ENCODE results near the gene TARBP2. TPM values are rescaled to one million over a fixed set of nuclear protein-coding genes. Genes with fewer than 3 reads are reported as not detected.

The TARBP2 gene
- total and polyA plus RNA-seq, 10 donors: 25.9 to 57.1 (median 36.1) TPM

DNA sequence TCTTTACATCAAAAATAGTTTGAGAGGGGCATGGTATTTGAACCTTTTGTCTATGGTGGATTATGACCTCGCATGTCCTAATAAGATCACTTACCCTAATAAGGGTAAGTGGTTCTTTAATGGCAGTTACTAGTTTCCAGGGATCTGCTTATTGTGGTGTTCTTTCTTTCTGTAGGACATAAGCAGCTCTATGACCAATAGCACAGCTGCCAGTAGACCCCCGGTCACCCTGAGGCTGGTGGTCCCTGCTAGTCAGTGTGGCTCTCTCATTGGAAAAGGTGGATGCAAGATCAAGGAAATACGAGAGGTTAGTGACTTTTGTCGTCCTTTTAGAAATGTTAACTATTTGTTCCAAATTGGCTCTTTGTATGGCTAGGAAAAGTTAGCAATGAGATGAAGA is 42.0 kb upstream of the TARBP2 start:
- no peaks in the 10 kb centered on the region for H3K27me3 ChIP-seq (replicated peaks in 1 of 7)
- H3K4me1 ChIP-seq: peaks cover 16 to 87% (median 43%) of the 10 kb centered on the region in 6 donors
- H3K36me3 ChIP-seq: peaks cover 15 to 100% (median 99%) of the 10 kb centered on the region in 6 donors
- no peak overlapping the region for H3K4me3 ChIP-seq
- 80 to 85% (median 82%) methylated on average over 4 of the region's 4 CpGs for WGBS, 5 donors
- intact Hi-C loops (cut with DNase I; ENCODE audit: low total_unique reads): loop anchor here (10.0 kb wide), 1 partner anchor 46 kb away; the partner anchor contains the start of genes NPFF and TARBP2
- H3K27ac ChIP-seq: no peak overlapping the region
- DNase-seq: no peak
- TF ChIP-seq POLR2A (IDR thresholded peaks at IDR 0.05): no peak
- no peak for TF ChIP-seq POLR2AphosphoS5 (IDR thresholded peaks at IDR 0.05)
- no peaks in the 10 kb centered on the region for H3K9me3 ChIP-seq

GRCh38 chr12:53461059-53461458 is 40.0 kb upstream of the TARBP2 start:
- Histone ChIP-seq H3K27ac (no peak overlapping the region), H3K27me3 (replicated peaks in 1 of 7) (no peaks in the 10 kb centered on the region), H3K9me3 (no peaks in the 10 kb centered on the region), H3K36me3 (peaks cover 10 to 100% (median 100%) of the 10 kb centered on the region in 6 donors), H3K4me3 (no peak overlapping the region), H3K4me1 (peaks cover 3 to 87% (median 37%) of the 10 kb centered on the region in 6 donors)
- intact Hi-C loops (cut with DNase I; ENCODE audit: low total_unique reads): no loop called here
- TF ChIP-seq POLR2A (IDR thresholded peaks at IDR 0.05) (no peak), POLR2AphosphoS5 (IDR thresholded peaks at IDR 0.05) (no peak)
- TF ChIP-seq, protein P1, sequence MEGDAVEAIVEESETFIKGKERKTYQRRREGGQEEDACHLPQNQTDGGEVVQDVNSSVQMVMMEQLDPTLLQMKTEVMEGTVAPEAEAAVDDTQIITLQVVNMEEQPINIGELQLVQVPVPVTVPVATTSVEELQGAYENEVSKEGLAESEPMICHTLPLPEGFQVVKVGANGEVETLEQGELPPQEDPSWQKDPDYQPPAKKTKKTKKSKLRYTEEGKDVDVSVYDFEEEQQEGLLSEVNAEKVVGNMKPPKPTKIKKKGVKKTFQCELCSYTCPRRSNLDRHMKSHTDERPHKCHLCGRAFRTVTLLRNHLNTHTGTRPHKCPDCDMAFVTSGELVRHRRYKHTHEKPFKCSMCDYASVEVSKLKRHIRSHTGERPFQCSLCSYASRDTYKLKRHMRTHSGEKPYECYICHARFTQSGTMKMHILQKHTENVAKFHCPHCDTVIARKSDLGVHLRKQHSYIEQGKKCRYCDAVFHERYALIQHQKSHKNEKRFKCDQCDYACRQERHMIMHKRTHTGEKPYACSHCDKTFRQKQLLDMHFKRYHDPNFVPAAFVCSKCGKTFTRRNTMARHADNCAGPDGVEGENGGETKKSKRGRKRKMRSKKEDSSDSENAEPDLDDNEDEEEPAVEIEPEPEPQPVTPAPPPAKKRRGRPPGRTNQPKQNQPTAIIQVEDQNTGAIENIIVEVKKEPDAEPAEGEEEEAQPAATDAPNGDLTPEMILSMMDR (IDR thresholded peaks at IDR 0.05 in 8 of 11, conservative IDR thresholded peaks at IDR 0.05 in 3 of 11): no peak
- no peak for DNase-seq
- WGBS, 5 donors: 80 to 90% (median 85%) methylated on average over 3 of the region's 3 CpGs

DNA sequence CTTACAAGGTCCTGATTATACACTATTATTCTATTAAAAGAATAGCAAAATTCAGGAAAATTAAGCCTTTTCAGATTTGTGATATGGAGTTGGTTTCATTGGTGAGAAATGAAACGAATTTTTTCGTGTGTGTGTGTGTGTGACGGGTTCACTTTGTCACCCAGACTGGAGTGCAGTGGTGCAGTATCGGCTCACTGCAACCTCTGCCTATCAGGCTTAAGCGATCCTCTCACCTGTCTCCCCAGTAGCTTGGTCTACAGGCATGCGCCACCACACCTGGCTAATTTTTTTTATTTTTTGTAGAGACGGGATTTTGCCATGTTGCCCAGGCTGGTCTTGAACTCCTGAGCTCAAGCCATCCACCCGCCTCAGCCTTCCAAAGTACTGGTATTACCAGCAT is 39.5 kb upstream of the TARBP2 start:
- Histone ChIP-seq H3K27ac (no peak overlapping the region), H3K4me1 (peaks cover 3 to 87% (median 35%) of the 10 kb centered on the region in 6 donors), H3K36me3 (peaks cover 7 to 100% (median 100%) of the 10 kb centered on the region in 6 donors), H3K4me3 (no peak overlapping the region), H3K9me3 (no peaks in the 10 kb centered on the region), H3K27me3 (replicated peaks in 1 of 7) (no peaks in the 10 kb centered on the region)
- 89 to 90% (median 90%) methylated on average over 8 of the region's 8 CpGs for WGBS, 5 donors
- TF ChIP-seq POLR2A (IDR thresholded peaks at IDR 0.05) (no peak), POLR2AphosphoS5 (IDR thresholded peaks at IDR 0.05) (peak in 1 of 3 donors; percentile 30)
- TF ChIP-seq, protein P1 (IDR thresholded peaks at IDR 0.05 in 8 of 11, conservative IDR thresholded peaks at IDR 0.05 in 3 of 11): no peak
- intact Hi-C loops (cut with DNase I; ENCODE audit: low total_unique reads): no loop called here
- no peak for DNase-seq

DNA sequence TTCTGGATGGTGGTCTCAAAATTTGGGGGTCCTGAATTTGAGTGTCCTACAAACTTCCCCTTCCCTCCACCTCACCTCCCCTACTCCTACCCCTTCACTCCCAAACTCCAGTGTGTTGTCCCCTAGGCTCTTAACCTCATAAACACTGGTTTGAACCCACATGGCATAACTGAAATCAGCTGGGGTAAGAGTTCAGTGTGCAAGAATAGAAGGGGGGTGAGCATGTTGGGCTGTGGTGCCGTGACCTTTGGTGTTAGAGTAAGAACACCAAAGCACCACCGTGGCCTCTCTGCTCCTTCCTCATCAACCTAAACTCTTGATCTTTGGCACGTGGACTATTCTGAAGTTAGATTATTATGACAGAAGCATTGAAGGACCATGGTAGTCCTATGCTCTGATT is 38.1 kb upstream of the TARBP2 start:
- Histone ChIP-seq H3K4me3 (no peak overlapping the region), H3K36me3 (peaks cover 7 to 100% (median 100%) of the 10 kb centered on the region in 6 donors), H3K4me1 (peaks cover 3 to 80% (median 32%) of the 10 kb centered on the region in 6 donors), H3K27ac (peak overlapping the region in 1 of 8 donors; percentile 29), H3K9me3 (no peaks in the 10 kb centered on the region), H3K27me3 (replicated peaks in 1 of 7) (no peaks in the 10 kb centered on the region)
- intact Hi-C loops (cut with DNase I; ENCODE audit: low total_unique reads): no loop called here
- no peak for DNase-seq
- TF ChIP-seq, protein P1 (IDR thresholded peaks at IDR 0.05 in 8 of 11, conservative IDR thresholded peaks at IDR 0.05 in 3 of 11): no peak
- TF ChIP-seq POLR2A (IDR thresholded peaks at IDR 0.05) (no peak), POLR2AphosphoS5 (IDR thresholded peaks at IDR 0.05) (peak in 1 of 3 donors; percentile 12)
- 67 to 84% (median 82%) methylated on average over 3 of the region's 3 CpGs for WGBS, 5 donors

All from spleen (tissue), 11 donors.